Measurements from ENCODE around the gene INHBE. TPM values are rescaled to one million over a fixed set of nuclear protein-coding genes. Genes with fewer than 3 reads are reported as not detected.
A peak's percentile ranks its signal among the peaks of the same experiment; 100 is the strongest.
"Not testable (repeated sequence)": the region's sequence is repeated elsewhere in the genome, so short reads cannot be mapped to it uniquely, and the experiment has no call there.

INHBE gene, protein sequence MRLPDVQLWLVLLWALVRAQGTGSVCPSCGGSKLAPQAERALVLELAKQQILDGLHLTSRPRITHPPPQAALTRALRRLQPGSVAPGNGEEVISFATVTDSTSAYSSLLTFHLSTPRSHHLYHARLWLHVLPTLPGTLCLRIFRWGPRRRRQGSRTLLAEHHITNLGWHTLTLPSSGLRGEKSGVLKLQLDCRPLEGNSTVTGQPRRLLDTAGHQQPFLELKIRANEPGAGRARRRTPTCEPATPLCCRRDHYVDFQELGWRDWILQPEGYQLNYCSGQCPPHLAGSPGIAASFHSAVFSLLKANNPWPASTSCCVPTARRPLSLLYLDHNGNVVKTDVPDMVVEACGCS
- total RNA-seq = not detected
- total RNA-seq (2013) = not detected

DNA sequence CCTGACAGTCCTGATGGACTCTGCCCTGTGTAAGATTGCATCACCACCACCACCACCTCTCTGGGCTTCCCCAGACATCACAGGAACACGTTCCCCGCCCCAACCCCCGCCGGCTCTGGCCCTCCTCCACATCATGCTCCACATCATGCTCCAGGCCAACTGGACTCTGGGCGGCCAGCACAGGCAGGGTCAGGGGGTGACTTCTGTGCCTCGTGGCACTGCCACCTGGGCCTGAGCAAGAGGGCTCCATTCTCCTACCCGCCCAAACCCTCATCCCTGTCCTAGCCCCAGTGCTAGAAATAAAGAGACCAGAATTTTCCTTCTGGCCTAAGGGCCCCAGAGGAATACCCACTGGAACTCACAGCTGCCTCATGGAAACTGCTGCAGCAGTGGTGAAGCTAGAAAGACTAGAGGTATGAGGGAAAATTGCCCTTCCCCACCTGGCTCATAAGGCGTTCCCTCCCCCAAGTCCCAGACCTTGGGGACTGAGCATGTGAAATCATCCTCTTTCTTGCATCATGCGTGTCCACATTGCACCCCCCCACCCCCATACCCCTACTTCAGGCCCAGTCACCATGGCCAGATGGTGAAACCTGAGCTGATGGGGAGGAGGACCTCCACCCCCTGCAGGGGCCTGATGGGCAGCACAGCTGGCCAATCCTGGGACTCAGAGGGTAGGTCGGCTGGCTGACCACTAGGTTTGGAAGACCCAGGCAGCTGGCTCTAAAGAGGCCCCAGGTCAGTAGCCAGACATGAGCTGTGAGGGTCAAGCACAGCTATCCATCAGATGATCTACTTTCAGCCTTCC is at the start of gene INHBE:
INHBE (plus strand) TSS at position 742 of the 808 bp plus-strand sequence. CDS start 230 bp downstream, outside the sequence.
- Mint-ChIP-seq H3K4me1 (peaks cover 16 to 22% of the 10 kb centered on the region in 2 donors), H3K4me3 (no peak within 1 kb of the TSS), H3K36me3 (no peaks in the 10 kb centered on the region), H3K27ac (peak within 1 kb of the TSS in 1 of 2 donors; percentile 20), H3K9me3 (no peaks in the 10 kb centered on the region), H3K27me3 (ENCODE audit: low read depth in 2 of 2) (no peaks in the 10 kb centered on the region)
- DNase-seq (no peak), ATAC-seq (no peak)
- no peak within 1 kb of the TSS for H3K4me3 ChIP-seq (ENCODE audit: low read length)
- no peaks in the 10 kb centered on the region for H3K27me3 ChIP-seq (ENCODE audit: control insufficient read depth, insufficient read depth, low read length)
- H3K27ac ChIP-seq (ENCODE audit: low read length) = no peak within 1 kb of the TSS
- peaks cover 19% of the 10 kb centered on the region for H3K4me1 ChIP-seq (ENCODE audit: control insufficient read depth, insufficient read depth, low read length)
- H3K36me3 ChIP-seq (ENCODE audit: control insufficient read depth, insufficient read depth, low read length) = no peaks in the 10 kb centered on the region
- intact Hi-C loops (cut with micrococcal nuclease) = no loop called here
- TF ChIP-seq, protein P1, sequence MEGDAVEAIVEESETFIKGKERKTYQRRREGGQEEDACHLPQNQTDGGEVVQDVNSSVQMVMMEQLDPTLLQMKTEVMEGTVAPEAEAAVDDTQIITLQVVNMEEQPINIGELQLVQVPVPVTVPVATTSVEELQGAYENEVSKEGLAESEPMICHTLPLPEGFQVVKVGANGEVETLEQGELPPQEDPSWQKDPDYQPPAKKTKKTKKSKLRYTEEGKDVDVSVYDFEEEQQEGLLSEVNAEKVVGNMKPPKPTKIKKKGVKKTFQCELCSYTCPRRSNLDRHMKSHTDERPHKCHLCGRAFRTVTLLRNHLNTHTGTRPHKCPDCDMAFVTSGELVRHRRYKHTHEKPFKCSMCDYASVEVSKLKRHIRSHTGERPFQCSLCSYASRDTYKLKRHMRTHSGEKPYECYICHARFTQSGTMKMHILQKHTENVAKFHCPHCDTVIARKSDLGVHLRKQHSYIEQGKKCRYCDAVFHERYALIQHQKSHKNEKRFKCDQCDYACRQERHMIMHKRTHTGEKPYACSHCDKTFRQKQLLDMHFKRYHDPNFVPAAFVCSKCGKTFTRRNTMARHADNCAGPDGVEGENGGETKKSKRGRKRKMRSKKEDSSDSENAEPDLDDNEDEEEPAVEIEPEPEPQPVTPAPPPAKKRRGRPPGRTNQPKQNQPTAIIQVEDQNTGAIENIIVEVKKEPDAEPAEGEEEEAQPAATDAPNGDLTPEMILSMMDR (IDR thresholded peaks at IDR 0.05) = no peak
- H3K9me3 ChIP-seq (ENCODE audit: control insufficient read depth, insufficient read depth, low read length) = no peaks in the 10 kb centered on the region
- 83% methylated on average over 10 of the region's 10 CpGs for WGBS (ENCODE audit: insufficient coverage)

DNA sequence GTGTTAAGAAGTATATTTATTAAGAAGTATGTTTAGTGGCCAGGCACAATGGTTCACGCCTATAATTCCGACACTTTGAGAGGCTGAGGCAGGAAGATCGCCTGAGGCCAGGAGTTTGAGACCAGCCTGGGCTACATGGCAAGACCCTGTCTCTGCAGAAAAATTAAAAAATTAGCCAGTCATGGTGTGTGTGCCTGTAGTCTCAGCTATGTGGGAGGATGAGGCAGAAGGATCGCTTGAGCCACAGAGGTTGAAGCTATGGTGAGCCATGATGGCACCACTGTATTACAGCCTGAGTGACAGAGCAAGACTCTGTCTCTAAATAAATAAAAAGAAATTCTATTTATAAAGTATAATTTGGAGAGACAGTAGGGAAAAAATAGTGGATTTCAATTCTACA is 44.6 kb upstream of the INHBE start:
- ATAC-seq = no peak
- no peak overlapping the region for H3K4me3 ChIP-seq (ENCODE audit: low read length)
- no peak overlapping the region for H3K27ac ChIP-seq (ENCODE audit: low read length)
- no peaks in the 10 kb centered on the region for H3K9me3 ChIP-seq (ENCODE audit: control insufficient read depth, insufficient read depth, low read length)
- no peaks in the 10 kb centered on the region for H3K27me3 ChIP-seq (ENCODE audit: control insufficient read depth, insufficient read depth, low read length)
- TF ChIP-seq, protein P1 (IDR thresholded peaks at IDR 0.05) = no peak
- Mint-ChIP-seq H3K9me3 (no peaks in the 10 kb centered on the region), H3K36me3 (no peaks in the 10 kb centered on the region), H3K4me3 (no peak overlapping the region), H3K27me3 (ENCODE audit: low read depth in 2 of 2) (no peaks in the 10 kb centered on the region), H3K27ac (no peak overlapping the region), H3K4me1 (peaks cover 17 to 26% of the 10 kb centered on the region in 2 donors)
- WGBS (ENCODE audit: insufficient coverage) = 95% methylated on average over 4 of the region's 4 CpGs
- no peak for DNase-seq
- intact Hi-C loops (cut with micrococcal nuclease) = no loop called here
- H3K4me1 ChIP-seq (ENCODE audit: control insufficient read depth, insufficient read depth, low read length) = no peaks in the 10 kb centered on the region
- H3K36me3 ChIP-seq (ENCODE audit: control insufficient read depth, insufficient read depth, low read length) = no peaks in the 10 kb centered on the region

DNA sequence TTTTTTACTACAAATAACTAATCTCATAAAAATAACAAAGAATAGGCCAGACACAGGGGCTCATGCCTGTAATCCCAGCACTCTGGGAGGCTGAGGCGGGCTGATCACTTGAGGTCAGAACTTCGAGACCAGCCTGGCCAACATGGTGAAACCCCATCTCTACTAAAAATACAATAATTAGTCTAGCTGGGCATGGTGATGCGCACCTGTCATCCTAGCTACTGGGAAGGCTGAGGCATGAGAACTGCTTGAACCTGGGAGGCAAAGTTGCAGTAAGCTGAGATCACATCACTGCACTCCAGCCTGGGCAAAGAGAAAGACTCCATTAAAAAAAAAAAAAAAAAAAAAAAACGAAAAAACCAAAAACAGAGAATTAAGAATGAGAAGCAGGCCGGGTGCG is 40.9 kb upstream of the INHBE start:
- H3K27ac ChIP-seq (ENCODE audit: low read length); H3K36me3 Mint-ChIP-seq; intact Hi-C loops (cut with micrococcal nuclease); H3K4me3 ChIP-seq (ENCODE audit: low read length); H3K27ac Mint-ChIP-seq; DNase-seq; ATAC-seq; H3K4me1 ChIP-seq (ENCODE audit: control insufficient read depth, insufficient read depth, low read length); H3K9me3 Mint-ChIP-seq; H3K36me3 ChIP-seq (ENCODE audit: control insufficient read depth, insufficient read depth, low read length); H3K27me3 Mint-ChIP-seq (ENCODE audit: low read depth in 2 of 2); H3K9me3 ChIP-seq (ENCODE audit: control insufficient read depth, insufficient read depth, low read length); H3K4me3 Mint-ChIP-seq; H3K27me3 ChIP-seq (ENCODE audit: control insufficient read depth, insufficient read depth, low read length): not testable (repeated sequence)
- 85% methylated on average over 6 of the region's 6 CpGs for WGBS (ENCODE audit: insufficient coverage)
- H3K4me1 Mint-ChIP-seq = peaks cover 26 to 34% of the 10 kb centered on the region in 2 donors

DNA sequence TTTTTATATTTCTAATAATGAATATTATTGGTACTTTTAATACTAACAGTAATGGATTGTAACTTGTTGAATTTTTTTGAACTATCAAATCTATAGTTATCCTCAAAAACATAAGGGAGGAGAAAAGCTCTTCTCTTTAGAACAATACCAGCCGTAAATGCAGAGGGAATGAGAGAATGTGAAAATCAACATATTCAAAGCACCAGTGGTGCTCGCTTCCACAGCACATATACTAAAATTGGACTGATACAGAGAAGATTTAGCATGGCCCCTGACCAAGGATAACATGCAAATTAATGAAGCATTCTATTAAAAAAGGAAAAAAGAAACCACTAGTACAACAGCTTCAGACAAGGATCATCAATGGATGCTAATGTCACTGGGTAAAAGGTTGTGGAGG is 40.0 kb upstream of the INHBE start:
- Mint-ChIP-seq H3K27ac (peak overlapping the region; percentile 47 to 56), H3K27me3 (ENCODE audit: low read depth in 2 of 2) (no peaks in the 10 kb centered on the region), H3K9me3 (no peaks in the 10 kb centered on the region), H3K4me3 (no peak overlapping the region), H3K4me1 (peaks cover 33 to 34% of the 10 kb centered on the region in 2 donors), H3K36me3 (no peaks in the 10 kb centered on the region)
- H3K4me3 ChIP-seq (ENCODE audit: low read length) = no peak overlapping the region
- H3K4me1 ChIP-seq (ENCODE audit: control insufficient read depth, insufficient read depth, low read length) = no peaks in the 10 kb centered on the region
- H3K9me3 ChIP-seq (ENCODE audit: control insufficient read depth, insufficient read depth, low read length) = no peaks in the 10 kb centered on the region
- H3K27ac ChIP-seq (ENCODE audit: low read length) = no peak overlapping the region
- DNase-seq (no peak), ATAC-seq (no peak)
- 100% methylated on average over 1 of the region's 2 CpGs for WGBS (ENCODE audit: insufficient coverage)
- TF ChIP-seq, protein P1 (IDR thresholded peaks at IDR 0.05) = no peak
- peaks cover 3% of the 10 kb centered on the region for H3K36me3 ChIP-seq (ENCODE audit: control insufficient read depth, insufficient read depth, low read length)
- intact Hi-C loops (cut with micrococcal nuclease) = no loop called here
- no peaks in the 10 kb centered on the region for H3K27me3 ChIP-seq (ENCODE audit: control insufficient read depth, insufficient read depth, low read length)
